T-helper 9 cell (primary cell): ENCODE measurements around the gene MYZAP.

Experiments
- DNase-seq: peaks from one replicate; pipeline ENCODE4 v3.0.0-alpha.2; 2020
- total RNA-seq, 2 donors: gene quantifications; one replicate each; lab custom pipeline; 2026; lab: John Stamatoyannopoulos, UW

MYZAP gene
- 0 to 0.07 reads per million in 2 donors for total RNA-seq

GRCh38 chr15:57591822-57592367 lies at the start of gene MYZAP:
MYZAP (plus strand) TSS chr15:57591904; CDS start chr15:57592035, 131 bp downstream.
- DNase-seq = peak; percentile 3

GRCh38 chr15:57542505-57542817 lies 49.2 kb upstream of the MYZAP start:
- DNase-seq = no peak

- no peak for DNase-seq
Observed at GRCh38 chr15:57544848-57545480, 46.7 kb upstream of the MYZAP start.

- no peak for DNase-seq
Observed at GRCh38 chr15:57545995-57546394, 45.7 kb upstream of the MYZAP start.

- no peak for DNase-seq
Observed at GRCh38 chr15:57547243-57547755, 44.4 kb upstream of the MYZAP start.

GRCh38 chr15:57548351-57548750 lies 43.4 kb upstream of the MYZAP start:
- DNase-seq = no peak

- DNase-seq = no peak
Observed at GRCh38 chr15:57548835-57549234, 42.9 kb upstream of the MYZAP start.

- DNase-seq = no peak
Observed at GRCh38 chr15:57549935-57550334, 41.8 kb upstream of the MYZAP start.

GRCh38 chr15:57550640-57551039 lies 41.1 kb upstream of the MYZAP start:
- no peak for DNase-seq

- DNase-seq = no peak
Observed at GRCh38 chr15:57551715-57552677, 39.7 kb upstream of the MYZAP start.

- DNase-seq = no peak
Observed at GRCh38 chr15:57552678-57553334, 38.9 kb upstream of the MYZAP start.

- DNase-seq = no peak
Observed at GRCh38 chr15:57553526-57553925, 38.2 kb upstream of the MYZAP start.

- no peak for DNase-seq
Observed at GRCh38 chr15:57554063-57554811, 37.5 kb upstream of the MYZAP start.

- no peak for DNase-seq
Observed at GRCh38 chr15:57554812-57555179, 36.9 kb upstream of the MYZAP start.

- no peak for DNase-seq
Observed at GRCh38 chr15:57555270-57555669, 36.4 kb upstream of the MYZAP start.

- DNase-seq = no peak
Observed at GRCh38 chr15:57556040-57556439, 35.7 kb upstream of the MYZAP start.

GRCh38 chr15:57557267-57557666 lies 34.4 kb upstream of the MYZAP start:
- no peak for DNase-seq

GRCh38 chr15:57557810-57558209 lies 33.9 kb upstream of the MYZAP start:
- no peak for DNase-seq

- peak; percentile 60 for DNase-seq
Observed at GRCh38 chr15:57559875-57560274, 31.8 kb upstream of the MYZAP start.

- DNase-seq = peak; percentile 49
Observed at GRCh38 chr15:57561041-57561711, 30.5 kb upstream of the MYZAP start.

- no peak for DNase-seq
Observed at GRCh38 chr15:57562196-57562769, 29.4 kb upstream of the MYZAP start.
